ENCODE data around the gene OASL. TPM values are rescaled to one million over a fixed set of nuclear protein-coding genes. Genes with fewer than 3 reads are reported as not detected.

OASL gene
- total RNA-seq, 1 donor from 2014 or later = 1.1 TPM

DNA sequence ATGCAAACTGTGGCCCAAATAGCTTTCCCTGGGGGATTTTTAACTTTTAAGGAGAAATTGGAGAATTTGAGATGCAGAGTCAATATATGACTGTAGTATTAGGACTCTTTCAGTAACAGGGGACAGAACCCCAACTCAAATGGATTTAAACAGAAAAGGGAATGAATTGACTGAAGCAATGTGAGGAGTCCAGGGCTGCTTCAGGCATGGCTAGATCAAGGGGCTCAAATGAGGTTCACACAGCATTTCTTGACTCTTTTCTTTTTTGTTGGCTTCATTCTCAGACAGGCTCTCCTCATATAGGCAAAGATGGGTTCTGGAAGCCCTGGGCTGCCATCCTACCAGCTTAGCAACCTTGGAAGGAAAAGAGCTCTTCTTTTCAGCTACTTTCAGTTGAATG lies 47.1 kb downstream of the OASL start:
- DNase-seq (ENCODE audit: low spot score) = no peak

- DNase-seq (ENCODE audit: low spot score) = no peak
Observed at GRCh38 chr12:120990487-120991055, 48.5 kb downstream of the OASL start.

DNA sequence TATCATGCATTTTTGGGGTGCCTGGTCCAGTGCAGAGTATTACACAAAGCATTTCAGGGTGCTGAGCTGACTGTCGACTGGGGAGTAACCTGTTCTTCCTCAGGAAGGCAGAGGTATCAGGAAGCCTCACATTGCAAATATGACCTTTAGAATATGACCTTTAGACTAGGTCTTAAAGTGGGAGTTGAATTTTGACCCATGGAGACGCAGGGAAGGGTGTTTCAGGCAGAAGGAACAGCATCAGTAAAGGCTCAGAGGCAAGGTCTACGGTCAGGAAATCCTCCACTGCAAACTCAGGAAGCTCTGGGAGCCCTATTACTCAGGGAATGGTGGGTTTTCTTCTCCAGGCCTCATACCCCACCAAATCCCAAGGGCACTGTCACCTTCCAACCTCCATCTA lies 49.4 kb downstream of the OASL start:
- no peak for DNase-seq (ENCODE audit: low spot score)

DNA sequence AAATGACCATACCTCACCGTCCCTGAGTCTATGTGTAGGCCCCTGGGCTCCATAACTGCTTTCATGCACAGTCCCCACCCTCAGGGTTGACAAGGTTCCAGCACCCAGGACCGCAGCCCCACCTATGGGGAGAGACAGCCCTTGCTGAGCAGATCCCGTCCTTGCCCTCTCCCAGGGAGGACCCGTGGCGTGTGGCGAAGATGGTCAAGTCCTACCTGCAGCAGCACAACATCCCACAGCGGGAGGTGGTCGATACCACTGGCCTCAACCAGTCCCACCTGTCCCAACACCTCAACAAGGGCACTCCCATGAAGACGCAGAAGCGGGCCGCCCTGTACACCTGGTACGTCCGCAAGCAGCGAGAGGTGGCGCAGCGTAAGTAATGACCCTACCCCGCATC lies 50.4 kb downstream of the OASL start:
- no peak for DNase-seq (ENCODE audit: low spot score)

GRCh38 chr12:120988234-120988633 lies 50.8 kb downstream of the OASL start:
- DNase-seq (ENCODE audit: low spot score) = no peak

- no peak for DNase-seq (ENCODE audit: low spot score)
Observed at GRCh38 chr12:120984351-120984898, 54.6 kb downstream of the OASL start.

- DNase-seq (ENCODE audit: low spot score) = no peak
Observed at GRCh38 chr12:120983759-120984158, 55.3 kb downstream of the OASL start.

- DNase-seq (ENCODE audit: low spot score) = no peak
Observed at GRCh38 chr12:120982659-120983058, 56.4 kb downstream of the OASL start.

GRCh38 chr12:120981407-120981941 lies 57.6 kb downstream of the OASL start:
- no peak for DNase-seq (ENCODE audit: low spot score)

DNA sequence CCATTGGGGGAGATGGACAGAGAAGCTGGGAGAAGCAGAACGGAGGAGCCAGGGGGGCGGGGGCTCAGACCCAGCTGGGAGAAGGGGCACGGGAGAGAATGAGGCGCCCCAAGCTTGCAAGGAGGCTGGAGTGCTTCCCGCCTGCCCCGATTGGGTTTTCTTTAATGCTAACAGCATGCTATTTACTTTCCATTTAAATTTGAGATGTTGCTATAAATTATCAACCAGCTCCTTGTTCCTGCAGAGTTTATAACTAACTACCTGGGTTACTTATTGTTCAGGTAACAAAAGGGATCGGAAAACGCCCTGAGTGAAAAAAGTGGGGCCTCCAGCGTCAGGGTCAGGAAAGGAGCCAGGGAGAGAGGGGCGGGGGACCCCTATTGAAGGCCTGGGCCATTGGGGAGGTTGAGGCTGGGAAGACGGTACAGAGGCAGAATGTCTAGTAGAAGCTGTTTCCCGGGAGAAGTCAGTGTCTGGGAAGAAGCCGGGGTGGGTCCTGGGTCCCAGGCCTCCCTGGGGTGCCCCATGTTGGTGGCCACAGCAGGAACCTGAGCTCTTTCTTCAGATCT lies 58.2 kb downstream of the OASL start:
- no peak for DNase-seq (ENCODE audit: low spot score)

DNA sequence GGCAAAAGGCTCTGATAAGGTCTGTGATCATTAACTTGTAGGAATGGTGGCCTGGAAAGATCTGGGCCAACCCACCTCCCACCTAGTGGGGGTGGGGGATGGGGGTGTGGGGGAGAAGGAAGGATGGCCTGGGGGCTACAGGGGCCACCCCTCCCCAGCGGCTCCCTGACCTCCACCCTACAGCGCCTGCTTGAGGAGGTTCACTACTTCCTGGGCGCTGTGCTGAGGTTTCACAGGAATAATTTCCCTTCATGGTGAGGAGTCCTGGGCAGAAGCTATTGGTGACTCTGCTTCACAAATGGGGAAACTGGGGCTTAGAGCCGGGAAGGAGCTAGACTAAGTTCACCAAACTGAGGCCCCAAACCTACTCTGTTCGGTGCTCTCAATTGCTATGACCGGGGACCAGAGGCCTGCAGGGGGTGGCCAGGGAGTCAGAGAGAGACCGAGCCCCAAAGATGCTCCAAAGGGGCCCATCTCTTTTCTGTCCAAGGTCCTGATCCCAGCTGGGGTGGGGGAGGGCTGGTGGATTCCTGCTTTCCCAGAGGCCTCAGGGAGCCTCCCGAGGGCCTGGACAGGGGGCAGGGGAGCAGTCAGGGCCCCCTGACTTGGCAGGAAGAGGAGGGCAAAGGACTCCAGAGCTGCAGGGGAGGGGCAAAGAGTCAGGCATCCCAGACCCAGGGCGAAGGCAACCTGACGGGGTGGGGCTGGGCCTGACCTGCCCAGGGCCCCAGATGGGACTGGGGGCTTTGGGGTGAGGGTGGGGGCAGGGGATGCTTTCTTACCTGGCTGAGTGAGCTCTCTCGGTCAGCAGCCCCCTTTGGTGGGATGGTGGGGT lies 59.0 kb downstream of the OASL start:
- DNase-seq (ENCODE audit: low spot score) = no peak

GRCh38 chr12:120979220-120979861 lies 59.7 kb downstream of the OASL start:
- DNase-seq (ENCODE audit: low spot score) = no peak

GRCh38 chr12:120978296-120979219 lies 60.5 kb downstream of the OASL start, which contains the start of gene HNF1A:
Gene HNF1A (plus strand): TSS chr12:120978543. CDS start chr12:120978769, 226 bp downstream.
- DNase-seq (ENCODE audit: low spot score) = no peak

GRCh38 chr12:120977531-120978295 lies 61.3 kb downstream of the OASL start:
- no peak for DNase-seq (ENCODE audit: low spot score)

DNA sequence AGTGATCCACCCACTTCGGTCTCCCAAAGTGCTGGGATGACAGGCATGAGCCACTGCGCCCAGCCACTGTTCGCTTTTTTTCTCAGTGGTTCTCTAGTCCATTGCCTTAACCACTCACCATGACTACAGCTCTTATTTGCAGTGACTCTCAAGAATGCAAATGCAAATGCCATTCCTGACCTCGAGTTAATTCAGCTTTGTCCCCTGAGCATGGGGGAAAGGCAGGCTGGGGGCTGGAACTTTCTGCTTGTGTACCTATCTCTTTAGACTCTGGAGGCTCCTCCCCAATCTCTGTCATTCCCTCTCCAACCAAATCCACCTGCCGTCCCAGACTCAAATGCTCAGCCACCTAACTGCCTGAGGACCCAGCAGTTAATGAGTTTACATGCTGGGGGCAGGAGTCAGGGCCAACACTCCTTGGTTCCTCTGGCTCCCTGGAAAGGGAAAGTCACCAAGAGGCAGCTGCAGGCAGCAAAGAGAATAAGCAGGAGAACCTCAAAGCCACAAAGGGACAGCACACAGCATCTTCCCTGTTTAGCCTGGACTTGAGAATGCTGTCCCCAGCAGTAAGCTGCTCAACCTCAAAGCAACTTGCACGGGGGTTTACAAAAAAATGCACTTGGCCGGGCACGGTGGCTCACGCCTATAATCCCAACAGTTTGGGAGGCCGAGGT lies 66.0 kb downstream of the OASL start:
- no peak for DNase-seq (ENCODE audit: low spot score)

DNA sequence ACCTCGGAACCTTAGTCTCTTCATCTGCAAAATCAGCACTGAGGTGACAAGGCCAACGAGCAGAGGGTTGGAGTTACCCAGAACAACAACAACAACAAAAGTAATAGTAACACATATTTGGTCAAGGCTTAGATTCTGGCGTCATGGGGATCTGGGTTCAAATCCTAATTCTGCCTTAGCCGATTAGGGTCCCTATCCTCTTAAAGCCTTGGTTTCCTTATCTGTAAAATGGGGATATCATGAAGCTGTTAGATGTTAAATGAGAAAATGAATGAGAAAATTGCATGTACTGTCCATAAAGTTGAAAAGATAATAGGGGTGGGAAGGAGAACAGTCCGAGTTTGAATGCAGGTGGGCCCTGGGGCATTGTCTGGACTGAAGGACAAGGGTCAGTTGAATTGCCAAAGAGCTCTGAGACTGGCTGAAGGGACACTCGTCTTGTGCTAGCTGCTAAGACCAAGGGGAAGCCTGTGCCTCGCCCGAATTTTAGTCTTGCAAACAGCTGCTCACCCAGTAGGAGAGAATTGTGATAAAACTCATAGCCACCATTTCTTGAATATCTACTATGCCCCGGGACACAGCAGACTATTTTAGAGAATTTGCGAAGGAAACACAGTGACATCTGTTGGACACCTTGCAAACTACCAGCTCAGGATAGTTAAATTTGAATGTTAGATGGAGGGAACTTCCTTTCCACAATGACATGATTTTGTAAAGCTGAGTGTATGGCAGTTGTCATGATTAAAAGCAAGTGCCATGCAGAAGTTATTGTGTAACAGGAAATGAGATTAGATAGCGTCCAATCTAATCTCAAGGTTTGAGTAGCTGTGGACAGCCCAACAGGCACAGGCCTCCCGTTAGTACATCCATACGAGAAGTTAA lies 67.5 kb downstream of the OASL start:
- no peak for DNase-seq (ENCODE audit: low spot score)

DNA sequence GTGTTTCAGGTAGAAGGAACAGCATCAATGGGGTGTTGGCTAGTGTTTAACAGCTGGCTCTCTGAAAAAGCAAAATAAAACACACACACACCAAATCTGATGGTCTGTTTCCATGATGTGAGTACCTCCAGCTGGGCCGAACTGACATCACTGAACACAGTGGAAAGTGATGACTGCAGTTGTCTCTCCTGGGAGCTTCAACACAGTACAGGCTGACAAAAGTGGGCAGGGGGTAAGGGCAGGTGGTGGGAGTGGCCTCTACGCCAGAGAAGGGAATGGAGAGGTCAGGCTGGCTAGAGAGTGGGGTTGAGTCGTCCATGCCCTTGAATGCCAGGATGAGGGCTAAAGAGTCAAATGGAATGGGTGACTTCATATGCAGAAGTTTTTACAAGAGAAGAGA lies 68.7 kb downstream of the OASL start:
- no peak for DNase-seq (ENCODE audit: low spot score)
